WTC11 (cell line): ENCODE results near the gene CA11. TPM values are rescaled to one million over a fixed set of nuclear protein-coding genes. Genes with fewer than 3 reads are reported as not detected.

Source experiments
- ATAC-seq: fragments of 200-7000 bp; cut with Tn5 transposase; 2 replicates; pipeline ENCODE4 v1.10.0; 2021; ENCODE audit warnings: mild to moderate bottlenecking, moderate library complexity
- CTCF ChIA-PET: fragments of 300-600 bp; sonication (Branson Sonifier 250); formaldehyde crosslinking; loops from one replicate; lab custom pipeline; 2021; ENCODE audit warnings: antibody characterized with exemption; lab: Charles Lee
- POLR2A ChIA-PET: fragments of 350-600 bp; sonication (Branson Sonifier 250); formaldehyde crosslinking; loops from one replicate; lab custom pipeline; 2021; ENCODE audit warnings: antibody characterized with exemption; lab: Charles Lee
- DNase-seq: peaks from one replicate; pipeline ENCODE4 v3.0.0; 2021; ENCODE audit warnings: low spot score
- H3K27ac Mint-ChIP-seq: 2 replicates; pipeline ENCODE4 v1.8.0; 2021; ENCODE audit warnings: mixed read lengths
- H3K27me3 Mint-ChIP-seq: 2 replicates; pipeline ENCODE4 v1.8.0; 2021; ENCODE audit warnings: low read depth, mild to moderate bottlenecking, moderate library complexity, mixed read lengths
- H3K36me3 Mint-ChIP-seq: 2 replicates; pipeline ENCODE4 v1.8.0; 2021; ENCODE audit warnings: mixed read lengths
- H3K4me1 Mint-ChIP-seq: 2 replicates; pipeline ENCODE4 v1.8.0; 2022; ENCODE audit warnings: mixed read lengths
- H3K4me3 Mint-ChIP-seq: 2 replicates; pipeline ENCODE4 v1.8.0; 2021; ENCODE audit warnings: mild to moderate bottlenecking, moderate library complexity, mixed read lengths
- H3K9me3 Mint-ChIP-seq: 2 replicates; pipeline ENCODE4 v1.8.0; 2021; ENCODE audit warnings: mixed read lengths
- EMX1 ChIP-seq: fragments of 250-450 bp; sonication (Bioruptor Pico); IDR thresholded peaks from 2 replicates; pipeline ENCODE4 v1.8.0; 2021; ENCODE audit warnings: mild to moderate bottlenecking
- FOXK1 ChIP-seq: sonication (generic); formaldehyde crosslinking; IDR thresholded peaks from 2 replicates; pipeline ENCODE4 v1.8.0; 2022; ENCODE audit warnings: mild to moderate bottlenecking, moderate library complexity, missing genetic modification reagents
- GABPB1 ChIP-seq: sonication (generic); formaldehyde crosslinking; IDR thresholded peaks from 2 replicates; pipeline ENCODE4 v1.8.1; 2023; ENCODE audit warnings: mild to moderate bottlenecking, missing genetic modification reagents
- HMGA2 ChIP-seq: fragments of 250-450 bp; sonication (Bioruptor Pico); IDR thresholded peaks from 2 replicates; pipeline ENCODE4 v1.4.0; 2021; ENCODE audit warnings: mild to moderate bottlenecking, moderate library complexity
- IRF2 ChIP-seq: sonication (generic); formaldehyde crosslinking; IDR thresholded peaks from 2 replicates; pipeline ENCODE4 v1.8.0; 2022; ENCODE audit warnings: low read depth, missing genetic modification reagents, borderline replicate concordance
- MXD4 ChIP-seq: fragments of 250-450 bp; sonication (Bioruptor Pico); IDR thresholded peaks from 2 replicates; pipeline ENCODE4 v1.8.0; 2021; ENCODE audit warnings: mild to moderate bottlenecking, moderate library complexity, borderline replicate concordance
- NFE2L1 ChIP-seq: sonication (generic); formaldehyde crosslinking; IDR thresholded peaks from 2 replicates; pipeline ENCODE4 v1.8.1; 2023; ENCODE audit warnings: missing genetic modification reagents
- NR1H2 ChIP-seq: sonication (generic); formaldehyde crosslinking; IDR thresholded peaks from 2 replicates; pipeline ENCODE4 v1.9.0; 2021; ENCODE audit warnings: mild to moderate bottlenecking, moderate library complexity, missing genetic modification reagents
- NR3C1 ChIP-seq: sonication (generic); formaldehyde crosslinking; conservative IDR thresholded peaks from 2 replicates; pipeline ENCODE4 v1.8.1; 2023; ENCODE audit warnings: low read depth, mild to moderate bottlenecking, missing genetic modification reagents
- RELA ChIP-seq: sonication (generic); formaldehyde crosslinking; IDR thresholded peaks from 2 replicates; pipeline ENCODE4 v1.8.1; 2022; ENCODE audit warnings: missing genetic modification reagents, mild to moderate bottlenecking, borderline replicate concordance
- SMAD4 ChIP-seq: sonication (generic); formaldehyde crosslinking; IDR thresholded peaks from 2 replicates; pipeline ENCODE4 v1.8.0; 2022; ENCODE audit warnings: mild to moderate bottlenecking, missing genetic modification reagents
- SOX15 ChIP-seq: fragments of 250-450 bp; sonication (Bioruptor Pico); IDR thresholded peaks from 2 replicates; pipeline ENCODE4 v1.9.0; 2021; ENCODE audit warnings: mild to moderate bottlenecking
- SP1 ChIP-seq: sonication (generic); formaldehyde crosslinking; conservative IDR thresholded peaks from 2 replicates; pipeline ENCODE4 v1.8.1; 2022; ENCODE audit warnings: missing genetic modification reagents
- ZNF317 ChIP-seq: sonication (generic); formaldehyde crosslinking; IDR thresholded peaks from 2 replicates; pipeline ENCODE4 v1.8.1; 2023; ENCODE audit warnings: low read depth, mild to moderate bottlenecking, moderate library complexity, missing genetic modification reagents, borderline replicate concordance
- ZNF423 ChIP-seq: fragments of 250-450 bp; sonication (Bioruptor Pico); IDR thresholded peaks from 2 replicates; pipeline ENCODE4 v2.1.2; 2022; ENCODE audit warnings: mild to moderate bottlenecking, moderate library complexity
- total RNA-seq: library from RNA; stranded (reverse); gene quantifications from 3 replicates; pipeline ENCODE4 v1.2.3, GENCODE V29; 2021
- TF ChIP-seq, protein P1 (sequence below): sonication (generic); formaldehyde crosslinking; IDR thresholded peaks from 2 replicates; pipeline ENCODE4 v1.8.0; 2022; ENCODE audit warnings: missing genetic modification reagents
- TF ChIP-seq, protein P2 (sequence below): sonication (generic); formaldehyde crosslinking; IDR thresholded peaks from 2 replicates; pipeline ENCODE4 v1.8.1; 2023; ENCODE audit warnings: mild to moderate bottlenecking, missing genetic modification reagents
- TF ChIP-seq, protein P3 (sequence below): sonication (generic); formaldehyde crosslinking; IDR thresholded peaks from 2 replicates; pipeline ENCODE4 v1.8.1; 2022; ENCODE audit warnings: mild to moderate bottlenecking, missing genetic modification reagents, moderate library complexity, borderline replicate concordance
- TF ChIP-seq, protein P4 (sequence below): sonication (generic); formaldehyde crosslinking; conservative IDR thresholded peaks from 2 replicates; pipeline ENCODE4 v1.8.1; 2022; ENCODE audit warnings: mild to moderate bottlenecking, missing genetic modification reagents
- TF ChIP-seq, protein P5 (sequence below): sonication (generic); formaldehyde crosslinking; IDR thresholded peaks from 2 replicates; pipeline ENCODE4 v1.8.1; 2022; ENCODE audit warnings: missing genetic modification reagents, borderline replicate concordance
- TF ChIP-seq, protein P6 (sequence below): fragments of 250-450 bp; sonication (Bioruptor Pico); IDR thresholded peaks from 2 replicates; pipeline ENCODE4 v1.9.0; 2021; ENCODE audit warnings: mild to moderate bottlenecking
- TF ChIP-seq, protein P7 (sequence below): sonication (generic); formaldehyde crosslinking; IDR thresholded peaks from 2 replicates; pipeline ENCODE4 v1.8.0; 2022; ENCODE audit warnings: mild to moderate bottlenecking, missing genetic modification reagents

Gene CA11
- total RNA-seq, 1 experiment from 2014 or later, result 41.4 TPM

DNA sequence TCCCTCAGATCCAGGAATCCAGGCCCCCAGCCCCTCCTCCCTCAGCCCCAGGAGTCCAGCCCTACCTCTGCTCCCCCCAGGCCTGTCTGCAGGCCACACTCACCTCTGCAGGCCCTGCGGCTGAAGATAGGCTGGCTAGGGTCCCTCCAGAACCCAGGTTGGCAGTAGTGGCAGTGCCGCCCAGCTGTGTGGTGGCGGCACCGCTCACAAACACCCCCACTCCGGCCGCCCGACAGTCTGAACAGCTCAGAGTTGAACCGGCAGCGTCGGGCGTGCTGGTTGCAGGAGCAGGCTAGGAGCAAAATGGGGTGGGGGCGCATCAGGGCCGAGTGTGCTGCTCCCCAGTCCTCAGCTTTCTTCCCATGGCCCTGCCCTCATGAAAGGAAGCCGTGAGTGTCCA is 18.5 kb upstream of the CA11 start (continued):
- TF ChIP-seq NFE2L1 (CRISPR knock-in tag) (no peak), RELA (no peak)
- TF ChIP-seq, protein P1, sequence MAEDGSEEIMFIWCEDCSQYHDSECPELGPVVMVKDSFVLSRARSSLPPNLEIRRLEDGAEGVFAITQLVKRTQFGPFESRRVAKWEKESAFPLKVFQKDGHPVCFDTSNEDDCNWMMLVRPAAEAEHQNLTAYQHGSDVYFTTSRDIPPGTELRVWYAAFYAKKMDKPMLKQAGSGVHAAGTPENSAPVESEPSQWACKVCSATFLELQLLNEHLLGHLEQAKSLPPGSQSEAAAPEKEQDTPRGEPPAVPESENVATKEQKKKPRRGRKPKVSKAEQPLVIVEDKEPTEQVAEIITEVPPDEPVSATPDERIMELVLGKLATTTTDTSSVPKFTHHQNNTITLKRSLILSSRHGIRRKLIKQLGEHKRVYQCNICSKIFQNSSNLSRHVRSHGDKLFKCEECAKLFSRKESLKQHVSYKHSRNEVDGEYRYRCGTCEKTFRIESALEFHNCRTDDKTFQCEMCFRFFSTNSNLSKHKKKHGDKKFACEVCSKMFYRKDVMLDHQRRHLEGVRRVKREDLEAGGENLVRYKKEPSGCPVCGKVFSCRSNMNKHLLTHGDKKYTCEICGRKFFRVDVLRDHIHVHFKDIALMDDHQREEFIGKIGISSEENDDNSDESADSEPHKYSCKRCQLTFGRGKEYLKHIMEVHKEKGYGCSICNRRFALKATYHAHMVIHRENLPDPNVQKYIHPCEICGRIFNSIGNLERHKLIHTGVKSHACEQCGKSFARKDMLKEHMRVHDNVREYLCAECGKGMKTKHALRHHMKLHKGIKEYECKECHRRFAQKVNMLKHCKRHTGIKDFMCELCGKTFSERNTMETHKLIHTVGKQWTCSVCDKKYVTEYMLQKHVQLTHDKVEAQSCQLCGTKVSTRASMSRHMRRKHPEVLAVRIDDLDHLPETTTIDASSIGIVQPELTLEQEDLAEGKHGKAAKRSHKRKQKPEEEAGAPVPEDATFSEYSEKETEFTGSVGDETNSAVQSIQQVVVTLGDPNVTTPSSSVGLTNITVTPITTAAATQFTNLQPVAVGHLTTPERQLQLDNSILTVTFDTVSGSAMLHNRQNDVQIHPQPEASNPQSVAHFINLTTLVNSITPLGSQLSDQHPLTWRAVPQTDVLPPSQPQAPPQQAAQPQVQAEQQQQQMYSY (CRISPR knock-in tag), result no peak
- TF ChIP-seq, protein P2, sequence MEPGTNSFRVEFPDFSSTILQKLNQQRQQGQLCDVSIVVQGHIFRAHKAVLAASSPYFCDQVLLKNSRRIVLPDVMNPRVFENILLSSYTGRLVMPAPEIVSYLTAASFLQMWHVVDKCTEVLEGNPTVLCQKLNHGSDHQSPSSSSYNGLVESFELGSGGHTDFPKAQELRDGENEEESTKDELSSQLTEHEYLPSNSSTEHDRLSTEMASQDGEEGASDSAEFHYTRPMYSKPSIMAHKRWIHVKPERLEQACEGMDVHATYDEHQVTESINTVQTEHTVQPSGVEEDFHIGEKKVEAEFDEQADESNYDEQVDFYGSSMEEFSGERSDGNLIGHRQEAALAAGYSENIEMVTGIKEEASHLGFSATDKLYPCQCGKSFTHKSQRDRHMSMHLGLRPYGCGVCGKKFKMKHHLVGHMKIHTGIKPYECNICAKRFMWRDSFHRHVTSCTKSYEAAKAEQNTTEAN, result no peak

DNA sequence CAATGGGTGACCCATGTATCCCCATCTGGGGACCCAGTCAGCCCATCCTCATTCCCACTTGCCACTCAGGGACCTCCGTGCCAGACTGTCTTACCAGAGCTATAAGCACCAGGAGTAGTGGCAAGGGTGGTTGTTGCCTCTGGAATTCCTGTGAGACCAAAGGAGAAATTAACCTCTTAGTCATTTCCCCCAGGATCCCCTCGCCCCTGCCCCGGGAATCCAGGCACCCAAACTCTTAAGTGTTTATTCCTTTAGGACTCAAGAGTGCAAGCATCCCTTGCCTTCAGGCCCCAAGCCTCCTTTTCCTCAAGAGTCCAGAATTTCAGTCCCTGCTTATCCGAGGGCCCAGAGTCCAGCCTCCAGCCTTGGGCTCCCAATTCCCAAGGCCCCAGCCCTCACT is 17.7 kb upstream of the CA11 start:
- TF ChIP-seq IRF2 (CRISPR knock-in tag) (no peak), MXD4 (CRISPR knock-in tag) (no peak), SP1 (CRISPR knock-in tag) (no peak), FOXK1 (no peak), ZNF423 (CRISPR knock-in tag) (no peak), SMAD4 (CRISPR knock-in tag) (no peak), NR1H2 (CRISPR knock-in tag) (no peak), SOX15 (CRISPR knock-in tag) (no peak)
- TF ChIP-seq, protein P2, result no peak
- TF ChIP-seq, protein P3, sequence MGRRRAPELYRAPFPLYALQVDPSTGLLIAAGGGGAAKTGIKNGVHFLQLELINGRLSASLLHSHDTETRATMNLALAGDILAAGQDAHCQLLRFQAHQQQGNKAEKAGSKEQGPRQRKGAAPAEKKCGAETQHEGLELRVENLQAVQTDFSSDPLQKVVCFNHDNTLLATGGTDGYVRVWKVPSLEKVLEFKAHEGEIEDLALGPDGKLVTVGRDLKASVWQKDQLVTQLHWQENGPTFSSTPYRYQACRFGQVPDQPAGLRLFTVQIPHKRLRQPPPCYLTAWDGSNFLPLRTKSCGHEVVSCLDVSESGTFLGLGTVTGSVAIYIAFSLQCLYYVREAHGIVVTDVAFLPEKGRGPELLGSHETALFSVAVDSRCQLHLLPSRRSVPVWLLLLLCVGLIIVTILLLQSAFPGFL (CRISPR knock-in tag), result no peak
- TF ChIP-seq, protein P4, sequence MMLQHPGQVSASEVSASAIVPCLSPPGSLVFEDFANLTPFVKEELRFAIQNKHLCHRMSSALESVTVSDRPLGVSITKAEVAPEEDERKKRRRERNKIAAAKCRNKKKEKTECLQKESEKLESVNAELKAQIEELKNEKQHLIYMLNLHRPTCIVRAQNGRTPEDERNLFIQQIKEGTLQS (CRISPR knock-in tag), result no peak
- H3K9me3 Mint-ChIP-seq, result peaks cover 7% of the 10 kb centered on the region
- H3K27me3 Mint-ChIP-seq, result peaks cover 14% of the 10 kb centered on the region
- no peak overlapping the region for H3K27ac Mint-ChIP-seq
- DNase-seq (no peak), ATAC-seq (no peak)
- no peak overlapping the region for H3K4me3 Mint-ChIP-seq
- ChIA-PET CTCF (no interaction called here), POLR2A (no interaction called here)
- peaks cover 6% of the 10 kb centered on the region for H3K36me3 Mint-ChIP-seq
- H3K4me1 Mint-ChIP-seq, result no peaks in the 10 kb centered on the region

DNA sequence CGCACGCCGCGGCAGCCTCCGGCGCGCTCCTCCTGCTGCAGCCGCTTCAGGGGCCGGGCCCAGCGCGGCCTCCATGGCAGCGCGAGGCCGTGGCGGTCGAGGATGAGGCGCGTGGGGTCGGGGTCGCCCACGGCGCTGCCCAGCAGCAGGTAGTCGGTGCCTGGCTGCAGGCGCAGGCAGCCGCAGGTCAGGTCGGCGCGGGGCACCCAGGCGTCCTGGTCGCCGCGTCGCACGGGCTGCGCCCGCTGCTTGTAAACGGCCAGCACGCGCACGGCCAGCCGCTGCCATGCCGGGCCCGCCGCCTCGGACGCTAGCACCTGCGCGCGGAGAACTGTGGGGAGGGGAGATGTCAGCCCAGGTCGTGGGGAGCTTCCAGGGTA is 15.7 kb upstream of the CA11 start:
- H3K36me3 Mint-ChIP-seq, result peaks cover 6% of the 10 kb centered on the region
- H3K4me1 Mint-ChIP-seq, result peaks cover 6% of the 10 kb centered on the region
- CTCF ChIA-PET, result no interaction called here
- H3K4me3 Mint-ChIP-seq, result no peak overlapping the region
- peaks cover 23% of the 10 kb centered on the region for H3K27me3 Mint-ChIP-seq
- TF ChIP-seq HMGA2 (no peak), NR3C1 (no peak), GABPB1 (CRISPR knock-in tag) (no peak), ZNF317 (CRISPR knock-in tag) (no peak), EMX1 (CRISPR knock-in tag) (no peak)
- TF ChIP-seq, protein P5, sequence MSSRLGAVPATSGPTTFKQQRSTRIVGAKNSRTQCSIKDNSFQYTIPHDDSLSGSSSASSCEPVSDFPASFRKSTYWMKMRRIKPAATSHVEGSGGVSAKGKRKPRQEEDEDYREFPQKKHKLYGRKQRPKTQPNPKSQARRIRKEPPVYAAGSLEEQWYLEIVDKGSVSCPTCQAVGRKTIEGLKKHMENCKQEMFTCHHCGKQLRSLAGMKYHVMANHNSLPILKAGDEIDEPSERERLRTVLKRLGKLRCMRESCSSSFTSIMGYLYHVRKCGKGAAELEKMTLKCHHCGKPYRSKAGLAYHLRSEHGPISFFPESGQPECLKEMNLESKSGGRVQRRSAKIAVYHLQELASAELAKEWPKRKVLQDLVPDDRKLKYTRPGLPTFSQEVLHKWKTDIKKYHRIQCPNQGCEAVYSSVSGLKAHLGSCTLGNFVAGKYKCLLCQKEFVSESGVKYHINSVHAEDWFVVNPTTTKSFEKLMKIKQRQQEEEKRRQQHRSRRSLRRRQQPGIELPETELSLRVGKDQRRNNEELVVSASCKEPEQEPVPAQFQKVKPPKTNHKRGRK (CRISPR knock-in tag), result no peak
- TF ChIP-seq, protein P6, sequence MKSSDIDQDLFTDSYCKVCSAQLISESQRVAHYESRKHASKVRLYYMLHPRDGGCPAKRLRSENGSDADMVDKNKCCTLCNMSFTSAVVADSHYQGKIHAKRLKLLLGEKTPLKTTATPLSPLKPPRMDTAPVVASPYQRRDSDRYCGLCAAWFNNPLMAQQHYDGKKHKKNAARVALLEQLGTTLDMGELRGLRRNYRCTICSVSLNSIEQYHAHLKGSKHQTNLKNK (CRISPR knock-in tag), result no peak
- TF ChIP-seq, protein P7, sequence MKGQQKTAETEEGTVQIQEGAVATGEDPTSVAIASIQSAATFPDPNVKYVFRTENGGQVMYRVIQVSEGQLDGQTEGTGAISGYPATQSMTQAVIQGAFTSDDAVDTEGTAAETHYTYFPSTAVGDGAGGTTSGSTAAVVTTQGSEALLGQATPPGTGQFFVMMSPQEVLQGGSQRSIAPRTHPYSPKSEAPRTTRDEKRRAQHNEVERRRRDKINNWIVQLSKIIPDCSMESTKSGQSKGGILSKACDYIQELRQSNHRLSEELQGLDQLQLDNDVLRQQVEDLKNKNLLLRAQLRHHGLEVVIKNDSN (CRISPR knock-in tag), result no peak
- no peak for DNase-seq
- POLR2A ChIA-PET, result no interaction called here
- H3K27ac Mint-ChIP-seq, result no peak overlapping the region
- H3K9me3 Mint-ChIP-seq, result peaks cover 6% of the 10 kb centered on the region
- no peak for ATAC-seq
